PC-3 (cell line): ENCODE results near the gene GTF2H4.

Experiments
- EZH2phosphoT487 ChIP-seq: fragments of 300-600 bp; sonication (generic); IDR thresholded peaks from 2 replicates; pipeline ENCODE4 v1.6.1; 2018; ENCODE audit warnings: mild to moderate bottlenecking, antibody characterized with exemption, low read length, borderline replicate concordance
- TF ChIP-seq, protein P1 (sequence below): fragments of 300-600 bp; sonication (generic); conservative IDR thresholded peaks from 2 replicates; pipeline ENCODE4 v1.5.1; 2017; ENCODE audit warnings: antibody characterized with exemption, low read depth, mild to moderate bottlenecking, low read length

DNA sequence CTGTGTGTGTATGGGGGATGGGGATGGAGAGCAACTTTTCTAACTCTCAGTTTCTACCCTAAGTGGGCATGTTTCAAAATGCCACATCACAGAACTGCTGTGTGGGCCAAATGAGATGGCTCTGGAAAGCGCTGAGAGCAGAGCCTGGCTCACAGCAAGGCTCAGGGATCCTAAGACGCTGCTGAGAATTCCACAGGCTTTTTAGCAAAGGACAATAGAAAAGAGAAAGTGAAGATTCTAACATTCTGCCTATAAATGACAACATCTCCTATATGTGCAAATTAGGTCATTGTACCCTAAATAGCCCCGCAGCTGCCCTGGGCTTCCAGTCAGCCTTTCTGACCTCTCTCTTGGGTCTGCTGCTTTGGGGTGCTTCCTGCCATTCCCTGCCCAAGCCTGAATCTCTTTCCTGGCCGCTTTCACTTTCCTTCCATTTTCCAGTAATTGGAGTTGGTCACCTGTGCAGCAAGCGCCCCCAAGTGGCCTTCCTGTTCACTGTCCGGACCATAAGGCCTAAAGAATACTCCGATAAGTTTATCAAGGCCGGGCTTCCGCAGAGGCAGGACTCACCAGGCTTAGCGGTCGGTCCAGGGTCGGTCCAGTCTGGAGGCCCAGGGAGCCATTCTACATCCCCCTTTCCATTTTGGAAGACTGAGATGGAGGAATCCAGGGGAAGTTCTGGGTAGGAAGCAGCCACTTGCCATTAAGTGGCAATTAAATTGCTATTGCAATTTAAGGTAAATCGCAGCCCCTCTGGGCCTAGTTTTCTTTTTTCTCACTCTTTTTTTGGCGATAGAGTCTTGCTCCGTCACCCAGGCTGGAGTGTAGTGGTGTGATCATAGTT, 30.4 kb upstream of the GTF2H4 start:
- TF ChIP-seq, protein P1, sequence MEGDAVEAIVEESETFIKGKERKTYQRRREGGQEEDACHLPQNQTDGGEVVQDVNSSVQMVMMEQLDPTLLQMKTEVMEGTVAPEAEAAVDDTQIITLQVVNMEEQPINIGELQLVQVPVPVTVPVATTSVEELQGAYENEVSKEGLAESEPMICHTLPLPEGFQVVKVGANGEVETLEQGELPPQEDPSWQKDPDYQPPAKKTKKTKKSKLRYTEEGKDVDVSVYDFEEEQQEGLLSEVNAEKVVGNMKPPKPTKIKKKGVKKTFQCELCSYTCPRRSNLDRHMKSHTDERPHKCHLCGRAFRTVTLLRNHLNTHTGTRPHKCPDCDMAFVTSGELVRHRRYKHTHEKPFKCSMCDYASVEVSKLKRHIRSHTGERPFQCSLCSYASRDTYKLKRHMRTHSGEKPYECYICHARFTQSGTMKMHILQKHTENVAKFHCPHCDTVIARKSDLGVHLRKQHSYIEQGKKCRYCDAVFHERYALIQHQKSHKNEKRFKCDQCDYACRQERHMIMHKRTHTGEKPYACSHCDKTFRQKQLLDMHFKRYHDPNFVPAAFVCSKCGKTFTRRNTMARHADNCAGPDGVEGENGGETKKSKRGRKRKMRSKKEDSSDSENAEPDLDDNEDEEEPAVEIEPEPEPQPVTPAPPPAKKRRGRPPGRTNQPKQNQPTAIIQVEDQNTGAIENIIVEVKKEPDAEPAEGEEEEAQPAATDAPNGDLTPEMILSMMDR, result peak; percentile 96
- TF ChIP-seq EZH2phosphoT487, result no peak
